Testis (tissue), 2 donors: ENCODE measurements around the gene NKX2-2.

ENCODE experiments used
- POLR2A ChIP-seq: fragments of 450-650 bp; IDR thresholded peaks from one replicate; pipeline ENCODE4 v1.6.1; 2017; ENCODE audit warnings: antibody characterized with exemption, mild to moderate bottlenecking, moderate library complexity
- TF ChIP-seq, protein P1 (sequence below), 3 experiments: fragments of 450-650 bp in 2 of 3; fragments of 200-600 bp in 1 of 3; sonication (generic) in 1 of 3; IDR thresholded peaks; one replicate each; pipeline ENCODE4 v1.5.1; 2016 to 2019; ENCODE audit warnings: antibody characterized with exemption in 3 of 3, mild to moderate bottlenecking in 2 of 3, moderate library complexity in 1 of 3

DNA sequence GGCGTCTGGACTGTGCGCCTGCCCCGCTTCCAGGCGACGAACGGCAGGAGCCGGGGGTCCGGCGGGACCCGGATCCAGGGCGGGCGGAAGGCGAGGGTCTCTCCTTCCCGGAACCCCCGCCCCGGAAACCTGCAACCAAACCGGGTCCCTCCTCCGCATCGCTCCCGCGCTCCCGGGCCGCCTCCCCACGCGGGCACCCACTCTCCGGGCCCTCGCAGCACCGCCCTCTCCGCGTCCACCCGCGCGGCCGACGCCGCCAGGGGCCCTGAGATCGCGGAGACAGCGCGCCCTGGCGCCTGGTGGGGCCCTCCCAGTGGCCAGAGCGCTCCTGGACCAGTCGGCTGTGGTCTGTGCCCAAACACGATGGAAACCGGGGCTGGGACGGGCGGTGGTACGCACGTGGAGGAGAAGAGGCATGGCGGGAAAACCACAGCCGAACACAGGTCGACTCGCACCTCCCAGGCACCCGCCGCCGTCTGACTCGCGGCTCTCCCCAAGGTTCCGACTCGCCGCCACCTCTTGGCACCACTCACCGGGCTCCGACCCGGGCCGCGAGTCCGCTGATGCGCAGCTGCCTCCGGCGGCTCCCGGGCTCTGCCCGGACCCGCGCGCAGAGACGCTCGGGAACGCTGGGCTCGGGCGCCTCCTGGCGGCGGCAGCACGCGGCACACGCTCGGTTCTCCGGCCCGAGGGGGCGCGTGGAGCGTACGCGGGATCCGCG, 7.9 kb downstream of the NKX2-2 start:
- TF ChIP-seq, protein P1, sequence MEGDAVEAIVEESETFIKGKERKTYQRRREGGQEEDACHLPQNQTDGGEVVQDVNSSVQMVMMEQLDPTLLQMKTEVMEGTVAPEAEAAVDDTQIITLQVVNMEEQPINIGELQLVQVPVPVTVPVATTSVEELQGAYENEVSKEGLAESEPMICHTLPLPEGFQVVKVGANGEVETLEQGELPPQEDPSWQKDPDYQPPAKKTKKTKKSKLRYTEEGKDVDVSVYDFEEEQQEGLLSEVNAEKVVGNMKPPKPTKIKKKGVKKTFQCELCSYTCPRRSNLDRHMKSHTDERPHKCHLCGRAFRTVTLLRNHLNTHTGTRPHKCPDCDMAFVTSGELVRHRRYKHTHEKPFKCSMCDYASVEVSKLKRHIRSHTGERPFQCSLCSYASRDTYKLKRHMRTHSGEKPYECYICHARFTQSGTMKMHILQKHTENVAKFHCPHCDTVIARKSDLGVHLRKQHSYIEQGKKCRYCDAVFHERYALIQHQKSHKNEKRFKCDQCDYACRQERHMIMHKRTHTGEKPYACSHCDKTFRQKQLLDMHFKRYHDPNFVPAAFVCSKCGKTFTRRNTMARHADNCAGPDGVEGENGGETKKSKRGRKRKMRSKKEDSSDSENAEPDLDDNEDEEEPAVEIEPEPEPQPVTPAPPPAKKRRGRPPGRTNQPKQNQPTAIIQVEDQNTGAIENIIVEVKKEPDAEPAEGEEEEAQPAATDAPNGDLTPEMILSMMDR (IDR thresholded peaks at IDR 0.05): peak; percentile 73 to 79 (median 77)
- no peak for TF ChIP-seq POLR2A
